Measurements from ENCODE around the gene THOP1.
A peak's percentile ranks its signal among the peaks of the same experiment; 100 is the strongest.
"Not testable (repeated sequence)": the region's sequence is repeated elsewhere in the genome, so short reads cannot be mapped to it uniquely, and the experiment has no call there.

The THOP1 gene

DNA sequence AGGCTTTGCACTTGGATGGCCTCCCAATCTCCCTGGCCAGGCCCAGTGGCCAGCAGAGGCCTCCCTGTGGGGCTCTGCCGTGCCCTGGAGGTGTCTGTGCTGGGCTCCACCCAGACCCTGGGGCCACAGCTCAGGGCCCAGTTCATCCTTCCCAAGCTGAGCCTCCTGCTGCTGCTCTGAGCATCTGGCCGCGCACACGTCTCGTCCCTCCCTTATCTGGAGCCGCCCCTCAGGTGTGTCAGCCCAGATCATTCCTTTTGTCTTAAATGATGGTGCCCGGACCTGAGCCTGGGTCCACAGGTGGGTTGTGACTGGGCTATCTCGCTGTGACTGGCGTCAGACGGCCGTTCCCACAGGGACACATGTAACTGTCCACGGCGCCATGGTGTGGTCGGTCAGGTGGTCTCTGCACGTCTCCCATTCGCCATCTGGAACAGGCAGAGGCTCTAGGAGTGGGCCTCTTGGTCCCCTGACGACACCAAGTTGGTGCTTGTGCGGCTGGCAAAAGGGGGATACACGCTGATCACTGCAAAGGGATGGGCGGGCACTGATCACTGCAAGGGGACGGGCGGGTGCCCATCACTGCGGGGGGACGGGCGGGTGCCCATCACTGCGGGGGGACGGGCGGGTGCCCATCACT lies 20.1 kb downstream of the THOP1 start:
- no peak for DNase-seq

GRCh38 chr19:2805991-2806649 lies 20.8 kb downstream of the THOP1 start:
- no peak for DNase-seq

DNA sequence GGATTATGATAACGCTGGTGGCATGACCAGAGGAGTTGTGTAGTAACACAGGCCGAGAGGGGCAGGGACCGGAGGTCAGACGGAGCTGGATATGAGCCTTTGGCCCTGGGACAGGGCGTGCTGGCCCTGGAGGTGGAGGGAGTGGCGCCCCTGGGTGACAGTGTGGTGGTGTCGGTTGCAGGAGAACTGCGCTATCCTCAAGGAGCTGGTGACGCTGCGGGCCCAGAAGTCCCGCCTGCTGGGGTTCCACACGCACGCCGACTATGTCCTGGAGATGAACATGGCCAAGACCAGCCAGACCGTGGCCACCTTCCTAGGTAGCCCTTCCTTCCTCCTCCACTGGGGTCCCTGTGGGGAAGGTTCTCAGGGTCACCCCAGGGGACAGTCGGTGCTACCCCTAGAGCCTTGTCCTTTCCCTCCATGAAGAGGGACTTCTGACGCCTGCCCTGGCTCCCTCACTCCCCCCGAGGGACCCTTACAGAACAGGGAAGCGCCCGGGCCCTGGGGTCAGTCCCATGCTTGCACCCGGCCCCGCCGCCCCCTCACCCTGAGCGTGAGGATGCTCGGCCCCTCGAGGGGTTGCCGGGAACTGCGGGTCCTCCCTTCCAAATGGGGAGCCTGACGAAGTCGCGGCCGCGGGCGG lies 21.6 kb downstream of the THOP1 start:
- no peak for DNase-seq

DNA sequence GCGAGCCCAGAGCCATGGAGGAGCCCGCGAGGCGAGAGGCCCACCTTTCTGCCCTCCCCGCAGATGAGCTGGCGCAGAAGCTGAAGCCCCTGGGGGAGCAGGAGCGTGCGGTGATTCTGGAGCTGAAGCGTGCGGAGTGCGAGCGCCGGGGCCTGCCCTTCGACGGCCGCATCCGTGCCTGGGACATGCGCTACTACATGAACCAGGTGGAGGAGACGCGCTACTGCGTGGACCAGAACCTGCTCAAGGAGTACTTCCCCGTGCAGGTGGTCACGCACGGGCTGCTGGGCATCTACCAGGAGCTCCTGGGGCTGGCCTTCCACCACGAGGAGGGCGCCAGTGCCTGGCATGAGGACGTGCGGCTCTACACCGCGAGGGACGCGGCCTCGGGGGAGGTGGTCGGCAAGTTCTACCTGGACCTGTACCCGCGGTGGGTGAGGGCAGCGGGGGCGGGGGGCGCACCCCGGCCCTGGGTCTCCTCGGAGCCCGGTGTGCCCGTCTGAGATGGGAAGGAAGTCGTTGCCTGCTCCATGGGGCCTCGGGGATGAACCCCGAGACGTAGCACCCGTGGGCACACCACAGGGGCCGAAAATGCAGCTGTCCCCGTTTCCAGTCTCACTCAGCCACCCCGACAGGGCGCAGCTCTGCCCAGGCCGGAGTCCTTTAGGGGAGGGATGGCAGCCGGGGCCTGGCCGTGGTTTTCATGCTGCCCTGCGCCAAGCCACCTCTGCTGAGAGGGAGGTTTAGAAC lies 22.3 kb downstream of the THOP1 start:
- DNase-seq = no peak

DNA sequence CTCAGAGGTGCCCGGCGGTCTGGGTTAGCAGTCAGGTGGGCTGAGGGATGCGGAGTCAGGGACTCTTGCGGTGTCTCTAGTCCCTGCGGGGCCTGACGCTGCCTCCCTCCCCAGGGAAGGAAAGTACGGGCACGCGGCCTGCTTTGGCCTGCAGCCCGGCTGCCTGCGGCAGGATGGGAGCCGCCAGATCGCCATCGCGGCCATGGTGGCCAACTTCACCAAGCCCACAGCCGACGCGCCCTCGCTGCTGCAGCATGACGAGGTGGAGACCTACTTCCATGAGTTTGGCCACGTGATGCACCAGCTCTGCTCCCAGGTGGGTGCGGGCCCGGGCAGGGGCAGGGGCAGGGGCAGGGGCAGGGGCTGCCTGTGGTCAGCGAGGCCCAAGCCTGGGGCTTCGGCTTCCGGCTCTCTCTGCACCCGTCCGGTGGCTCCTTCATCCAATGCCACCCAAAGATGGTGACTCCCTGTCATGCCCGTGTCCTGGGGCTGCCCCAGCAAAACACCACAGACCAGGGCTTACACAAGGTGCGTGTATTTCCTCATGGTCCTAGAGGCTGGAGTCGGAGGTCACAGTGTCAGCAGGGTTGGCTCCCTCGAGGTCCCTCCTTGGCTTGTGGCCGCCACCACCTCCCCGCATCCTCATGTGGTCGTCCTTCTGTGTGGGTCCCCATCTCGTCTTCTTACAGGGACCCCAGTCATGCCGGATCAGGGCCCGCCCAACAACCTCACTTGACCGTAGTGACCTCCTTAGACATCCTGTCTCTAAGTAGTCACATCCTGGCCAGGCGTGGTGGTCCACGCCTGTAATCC lies 23.0 kb downstream of the THOP1 start:
- DNase-seq = no peak

DNA sequence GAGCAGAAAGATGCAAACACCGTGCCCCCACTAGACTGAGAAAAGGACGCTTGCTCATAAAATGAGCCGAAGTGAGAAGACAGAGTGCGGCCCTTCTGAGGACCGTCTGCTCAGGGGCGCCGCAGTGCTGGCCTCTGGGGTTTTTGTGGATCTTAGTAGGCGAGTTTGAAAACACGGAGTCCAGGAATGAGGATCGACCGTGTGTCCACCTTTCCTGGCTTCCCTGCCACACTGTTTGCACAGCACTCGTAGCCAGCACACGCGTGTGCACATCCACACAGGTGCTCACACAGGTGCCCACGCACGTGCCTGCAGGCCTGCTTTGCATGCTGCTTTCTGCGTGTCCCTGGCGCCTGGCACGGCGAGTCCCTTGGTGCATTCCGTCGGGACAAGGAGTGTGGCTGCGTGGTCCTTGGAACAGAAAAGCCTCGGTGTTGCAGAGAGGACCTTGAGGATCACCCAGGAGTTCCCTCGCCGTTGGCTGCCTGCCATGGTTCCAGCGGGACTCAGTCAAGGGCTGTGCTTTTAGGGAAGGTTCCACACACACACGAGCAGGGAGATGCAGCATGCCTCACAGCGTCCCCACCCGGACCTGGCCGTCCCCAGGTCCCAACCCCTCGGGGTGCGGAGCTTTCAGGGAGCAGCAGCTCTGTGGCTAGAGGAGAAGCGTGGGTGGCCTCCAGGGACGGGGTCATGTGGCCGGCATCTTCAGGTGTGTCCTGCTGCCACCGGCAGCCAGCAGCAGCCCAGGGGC lies 24.3 kb downstream of the THOP1 start:
- DNase-seq = no peak

- DNase-seq = no peak
Measured at GRCh38 chr19:2810141-2811091, 25.1 kb downstream of the THOP1 start.

DNA sequence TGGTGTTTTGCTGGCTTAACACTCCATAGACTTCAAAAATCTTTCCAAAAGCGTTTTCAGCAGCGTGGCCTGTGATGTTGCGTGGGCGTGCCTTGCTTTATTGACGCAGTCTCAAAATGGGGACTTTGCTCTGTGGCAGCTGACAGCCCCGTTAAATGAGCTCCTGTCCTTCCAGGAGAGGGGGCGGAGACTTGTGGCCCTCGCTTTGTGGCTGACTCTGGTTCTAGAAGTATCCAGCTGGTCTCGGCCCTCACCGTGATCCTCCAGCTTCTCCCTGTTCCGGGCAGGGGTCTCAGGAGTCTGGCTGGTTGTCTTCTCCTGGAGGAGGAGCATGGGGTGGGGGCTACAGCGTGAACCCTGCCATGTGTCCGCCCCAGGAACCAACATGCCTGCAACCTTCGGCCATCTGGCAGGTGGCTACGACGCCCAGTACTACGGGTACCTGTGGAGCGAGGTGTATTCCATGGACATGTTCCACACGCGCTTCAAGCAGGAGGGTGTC lies 26.0 kb downstream of the THOP1 start:
- DNase-seq = no peak

GRCh38 chr19:2811735-2812413 lies 26.6 kb downstream of the THOP1 start:
- no peak for DNase-seq

GRCh38 chr19:2812414-2813234 lies 27.3 kb downstream of the THOP1 start:
- DNase-seq = no peak

- DNase-seq = no peak
Measured at GRCh38 chr19:2813235-2814160, 28.2 kb downstream of the THOP1 start.

DNA sequence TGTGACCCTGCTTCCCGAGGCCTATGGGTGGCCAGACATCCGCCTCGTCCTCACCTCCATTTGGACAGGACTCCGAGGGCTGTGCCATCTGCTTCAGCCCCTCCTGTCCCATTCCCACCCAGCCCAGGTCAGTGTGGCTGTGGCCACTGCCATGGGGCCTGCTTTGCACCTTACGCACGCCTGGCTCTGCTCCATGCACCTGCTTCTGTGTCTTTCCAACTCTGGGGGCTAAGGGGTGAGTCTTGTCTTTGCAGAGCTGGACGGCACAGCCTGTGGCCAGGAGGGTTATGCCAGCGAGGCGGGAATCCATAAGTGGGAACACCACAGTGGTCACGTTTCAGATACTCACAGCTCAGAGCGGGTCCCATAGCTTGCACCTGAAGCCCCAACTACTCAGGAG lies 29.1 kb downstream of the THOP1 start:
- DNase-seq = no peak

- DNase-seq = no peak
Measured at GRCh38 chr19:2815191-2815614, 29.9 kb downstream of the THOP1 start.

DNA sequence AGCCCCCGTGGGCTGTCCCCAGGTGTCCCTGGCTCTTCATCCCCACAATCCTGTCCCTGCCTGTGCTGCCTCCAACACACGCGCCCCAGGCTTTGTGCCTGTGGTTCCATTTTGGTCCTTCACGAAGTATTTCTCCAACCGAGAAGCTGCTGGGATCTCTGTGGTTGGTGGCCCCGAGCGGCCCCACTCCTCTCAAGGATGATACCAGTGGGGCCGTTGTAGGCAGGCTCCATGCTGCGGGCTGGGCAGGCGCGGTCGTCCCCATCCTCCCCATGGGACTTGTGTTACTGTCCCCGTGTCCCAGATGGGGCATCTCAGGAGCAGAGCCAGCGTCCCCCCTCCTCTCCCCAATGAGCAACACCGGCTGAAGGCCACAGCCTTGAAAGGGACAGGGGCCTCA lies 30.6 kb downstream of the THOP1 start:
- DNase-seq = no peak

GRCh38 chr19:2816641-2817040 lies 31.3 kb downstream of the THOP1 start:
- DNase-seq = no peak

GRCh38 chr19:2817237-2817829 lies 32.0 kb downstream of the THOP1 start:
- DNase-seq = not testable (repeated sequence)

DNA sequence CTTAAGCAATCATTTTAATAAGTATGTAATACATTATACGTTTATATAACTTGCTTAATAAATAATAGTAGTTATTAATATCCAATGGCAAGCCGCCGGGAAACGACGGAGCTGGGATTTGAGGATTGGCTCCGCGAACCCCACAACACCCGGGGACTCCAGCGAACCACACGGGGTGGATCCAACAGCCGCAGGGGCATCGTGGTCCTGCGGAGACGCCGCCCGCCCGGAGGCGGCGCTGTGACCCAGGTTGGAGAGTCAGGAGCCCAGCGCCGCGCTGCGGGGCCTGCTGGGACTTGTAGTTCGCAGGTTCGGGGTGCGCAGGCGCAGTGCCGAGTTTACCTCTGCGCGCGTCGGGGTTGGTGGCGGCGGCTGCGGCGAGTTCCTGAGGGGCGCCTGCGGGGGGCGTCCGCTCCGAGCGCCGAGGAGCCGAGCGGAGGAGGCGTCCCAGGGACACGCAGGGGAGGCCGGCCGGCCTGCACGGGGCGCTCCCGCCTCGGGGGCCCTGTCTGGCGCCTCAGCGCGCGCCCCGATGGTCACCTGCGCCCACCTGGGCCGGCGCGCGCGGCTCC lies 34.3 kb downstream of the THOP1 start, which contains the start of gene ZNF554:
Gene ZNF554, plus strand, starts transcription at position 329 of the 572 bp plus-strand sequence. Its CDS starts 204 bp downstream, at position 533.
- DNase-seq = peak; percentile 97

Measured in CD4-positive, alpha-beta T cell treated with Interleukin-12 subunit alpha and Interleukin-12 subunit beta, for 1 hour (primary cell).